ENCODE measurements around the gene FLT3LG.

The FLT3LG gene

GRCh38 chr19:49534632-49535385 lies 60.8 kb downstream of the FLT3LG start:
- no peak overlapping the region for H3K4me3 ChIP-seq (replicated peaks; ENCODE audit: low read depth, low read length)
- TF ChIP-seq, protein P1, sequence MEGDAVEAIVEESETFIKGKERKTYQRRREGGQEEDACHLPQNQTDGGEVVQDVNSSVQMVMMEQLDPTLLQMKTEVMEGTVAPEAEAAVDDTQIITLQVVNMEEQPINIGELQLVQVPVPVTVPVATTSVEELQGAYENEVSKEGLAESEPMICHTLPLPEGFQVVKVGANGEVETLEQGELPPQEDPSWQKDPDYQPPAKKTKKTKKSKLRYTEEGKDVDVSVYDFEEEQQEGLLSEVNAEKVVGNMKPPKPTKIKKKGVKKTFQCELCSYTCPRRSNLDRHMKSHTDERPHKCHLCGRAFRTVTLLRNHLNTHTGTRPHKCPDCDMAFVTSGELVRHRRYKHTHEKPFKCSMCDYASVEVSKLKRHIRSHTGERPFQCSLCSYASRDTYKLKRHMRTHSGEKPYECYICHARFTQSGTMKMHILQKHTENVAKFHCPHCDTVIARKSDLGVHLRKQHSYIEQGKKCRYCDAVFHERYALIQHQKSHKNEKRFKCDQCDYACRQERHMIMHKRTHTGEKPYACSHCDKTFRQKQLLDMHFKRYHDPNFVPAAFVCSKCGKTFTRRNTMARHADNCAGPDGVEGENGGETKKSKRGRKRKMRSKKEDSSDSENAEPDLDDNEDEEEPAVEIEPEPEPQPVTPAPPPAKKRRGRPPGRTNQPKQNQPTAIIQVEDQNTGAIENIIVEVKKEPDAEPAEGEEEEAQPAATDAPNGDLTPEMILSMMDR (IDR thresholded peaks at IDR 0.05; ENCODE audit: low read length, missing control alignments), result no peak
- DNase-seq (ENCODE audit: low read depth), result no peak

Measured in fibroblast of pulmonary artery (primary cell).